GM21717 (cell line): Measurements from ENCODE around the gene CDH12.

Experiments
- ATAC-seq: cut with Tn5 transposase; IDR thresholded peaks from one replicate; pipeline ENCODE4 v1.9.1; 2021; ENCODE audit warnings: mild to moderate bottlenecking, moderate library complexity; ENCODE audit not compliant: unreplicated experiment

Gene CDH12

GRCh38 chr5:21783074-21783679 lies 1070.0 kb downstream of the CDH12 start:
- ATAC-seq, result no peak

GRCh38 chr5:21776466-21776865 lies 1076.7 kb downstream of the CDH12 start:
- no peak for ATAC-seq

GRCh38 chr5:21774801-21775200 lies 1078.3 kb downstream of the CDH12 start:
- ATAC-seq, result no peak

- no peak for ATAC-seq
Measured at GRCh38 chr5:21774281-21774680, 1078.9 kb downstream of the CDH12 start.

- ATAC-seq, result no peak
Measured at GRCh38 chr5:21773456-21773855, 1079.7 kb downstream of the CDH12 start.

GRCh38 chr5:21765406-21765805 lies 1087.7 kb downstream of the CDH12 start:
- no peak for ATAC-seq

- no peak for ATAC-seq
Measured at GRCh38 chr5:21739096-21739495, 1114.0 kb downstream of the CDH12 start.

- ATAC-seq, result no peak
Measured at GRCh38 chr5:21723500-21723899, 1129.6 kb downstream of the CDH12 start.

GRCh38 chr5:21711866-21712758 lies 1141.0 kb downstream of the CDH12 start:
- ATAC-seq, result no peak

- ATAC-seq, result no peak
Measured at GRCh38 chr5:21709770-21710169, 1143.4 kb downstream of the CDH12 start.

- no peak for ATAC-seq
Measured at GRCh38 chr5:21704974-21705668, 1148.0 kb downstream of the CDH12 start.

GRCh38 chr5:21701317-21701716 lies 1151.8 kb downstream of the CDH12 start:
- ATAC-seq, result peak; percentile 71
